HepG2 (cell line): Measurements from ENCODE around the gene GNA12. TPM values are rescaled to one million over a fixed set of nuclear protein-coding genes. Genes with fewer than 3 reads are reported as not detected.

Experiments used
- ATAC-seq: fragments of 200-7000 bp; cut with Tn5 transposase; 3 replicates; pipeline ENCODE4 v1.9.1; 2020; ENCODE audit warnings: mild to moderate bottlenecking, moderate library complexity
- BruUV-seq: library from RNA; stranded (reverse); fragments of 400-500 nt; replicated peaks from 2 replicates; lab custom pipeline; 2021; lab: Mats Ljungman, UMichigan
- CTCF ChIA-PET: fragments of 300-600 bp; formaldehyde crosslinking; extraction: SDS; loops from one replicate; lab custom pipeline; 2021; ENCODE audit warnings: low total read pairs, inconsistent platforms, low intra/inter-chr PET ratio; lab: Yijun Ruan, JAX
- POLR2A ChIA-PET: fragments of 350-600 bp; sonication (Branson Sonifier 250); formaldehyde crosslinking; loops from one replicate; lab custom pipeline; 2020; ENCODE audit warnings: antibody characterized with exemption, inconsistent platforms; lab: Yijun Ruan, JAX
- DNase-seq: peaks from one replicate; pipeline ENCODE4 v3.0.0-alpha.2; 2015; ENCODE audit warnings: low spot score
- FAIRE-seq: peaks from 3 replicates; lab custom pipeline; 2011; peaks lifted over from hg19 to GRCh38; lab: Jason Lieb, UNC
- H2AFZ ChIP-seq: one replicate; pipeline ENCODE4 v1.6.1; 2011; ENCODE audit warnings: low read length, inconsistent platforms
- H3K27ac ChIP-seq: fragments of 300-600 bp; 3 replicates; pipeline ENCODE4 v1.8.0; 2011; ENCODE audit warnings: mixed run types, mild to moderate bottlenecking, mixed read lengths, low read length, inconsistent platforms; ENCODE audit not compliant: insufficient read depth; ENCODE audit errors: extremely low read length
- H3K27me3 ChIP-seq, 2 experiments: fragments of 200-600 bp in 1 of 2; 2 replicates in 1 of 2; 3 replicates in 1 of 2; pipeline versions ENCODE4 v1.6.0 to v1.8.0; 2011; ENCODE audit warnings: low read length in 2 of 2, mild to moderate bottlenecking in 2 of 2, moderate library complexity in 2 of 2, inconsistent platforms in 1 of 2; ENCODE audit not compliant: insufficient read depth in 2 of 2, control insufficient read depth in 1 of 2
- H3K36me3 ChIP-seq, 2 experiments: fragments of 200-600 bp in 1 of 2; replicated peaks in 1 of 2; 2 replicates in 1 of 2; 3 replicates in 1 of 2; pipeline versions ENCODE4 v1.5.1 to v1.8.0; 2011; ENCODE audit warnings: low read length in 2 of 2, inconsistent platforms in 1 of 2; ENCODE audit not compliant: insufficient read depth in 2 of 2, control insufficient read depth in 1 of 2
- H3K4me1 ChIP-seq: 2 replicates; pipeline ENCODE4 v1.5.1; 2012; ENCODE audit warnings: low read length, inconsistent platforms; ENCODE audit not compliant: insufficient read depth
- H3K4me2 ChIP-seq: 2 replicates; pipeline ENCODE4 v1.6.0; 2011; ENCODE audit warnings: low read depth, low read length, inconsistent platforms
- H3K4me3 ChIP-seq, 3 experiments: fragments of 200-600 bp in 1 of 3; sonication (generic), shearing (Covaris generic) in 1 of 3; replicated peaks in 1 of 3; 2 replicates each; pipeline ENCODE4 v1.5.1; 2011 to 2016; ENCODE audit warnings: low read length in 3 of 3, inconsistent platforms in 2 of 3, low read depth in 2 of 3, mild to moderate bottlenecking in 2 of 3, control low read depth in 1 of 3, mixed read lengths in 1 of 3; ENCODE audit not compliant: insufficient read depth in 1 of 3
- H3K79me2 ChIP-seq: one replicate; pipeline ENCODE4 v1.6.1; 2011; ENCODE audit warnings: low read length, inconsistent platforms; ENCODE audit not compliant: insufficient read depth
- H3K9ac ChIP-seq: 2 replicates; pipeline ENCODE4 v1.6.0; 2011; ENCODE audit warnings: mild to moderate bottlenecking, low read depth, low read length, inconsistent platforms; ENCODE audit not compliant: insufficient read depth
- H3K9me3 ChIP-seq: 2 replicates; pipeline ENCODE4 v1.5.1; 2012; ENCODE audit warnings: mild to moderate bottlenecking, low read length
- H4K20me1 ChIP-seq: 2 replicates; pipeline ENCODE4 v1.6.0; 2011; ENCODE audit warnings: inconsistent platforms, mild to moderate bottlenecking, low read length, moderate library complexity; ENCODE audit not compliant: insufficient read depth
- ARHGAP35 ChIP-seq: sonication (generic); formaldehyde crosslinking; IDR thresholded peaks from 2 replicates; pipeline ENCODE4 v1.9.0; 2022; ENCODE audit warnings: mild to moderate bottlenecking, inconsistent platforms, moderate library complexity, missing genetic modification reagents, borderline replicate concordance
- CENPBD1 ChIP-seq: sonication (generic); formaldehyde crosslinking; IDR thresholded peaks from 2 replicates; pipeline ENCODE4 v1.8.0; 2022; ENCODE audit warnings: missing genetic modification reagents, low read depth, mild to moderate bottlenecking, borderline replicate concordance
- CSRNP1 ChIP-seq: sonication (generic); formaldehyde crosslinking; IDR thresholded peaks from 2 replicates; pipeline ENCODE4 v1.8.1; 2023; ENCODE audit warnings: mild to moderate bottlenecking, missing genetic modification reagents
- HOMEZ ChIP-seq: IDR thresholded peaks from 2 replicates; pipeline ENCODE4 v1.6.1; 2016; ENCODE audit warnings: low read depth
- MEF2D ChIP-seq: sonication (generic); formaldehyde crosslinking; IDR thresholded peaks from 2 replicates; pipeline ENCODE4 v1.5.1; 2020; ENCODE audit warnings: mild to moderate bottlenecking, missing genetic modification reagents
- MIXL1 ChIP-seq: IDR thresholded peaks from 2 replicates; pipeline ENCODE4 v1.6.1; 2016
- ZBTB38 ChIP-seq: sonication (generic); formaldehyde crosslinking; IDR thresholded peaks from 2 replicates; pipeline ENCODE4 v1.5.1; 2020; ENCODE audit warnings: mild to moderate bottlenecking, missing genetic modification reagents
- ZBTB7B ChIP-seq: sonication (generic); formaldehyde crosslinking; IDR thresholded peaks from 2 replicates; pipeline ENCODE4 v1.4.0; 2020; ENCODE audit warnings: missing genetic modification reagents
- ZNF317 ChIP-seq: sonication (generic); formaldehyde crosslinking; IDR thresholded peaks from 2 replicates; pipeline ENCODE4 v1.5.0; 2020; ENCODE audit warnings: mild to moderate bottlenecking, missing genetic modification reagents
- ZNF883 ChIP-seq: sonication (generic); formaldehyde crosslinking; IDR thresholded peaks from 2 replicates; pipeline ENCODE4 v1.5.1; 2020; ENCODE audit warnings: mild to moderate bottlenecking, missing genetic modification reagents; ENCODE audit errors: not compliant biosample characterization
- WGBS: methylation state at CpG from one replicate; pipeline ENCODE4 v1.1.6; 2017; ENCODE audit warnings: low lambda C conversion rate; 5-methylcytosine and 5-hydroxymethylcytosine counted together
- in situ Hi-C: cut with HindIII; loops from 2 replicates; pipeline ENCODE4 v1.10.0; 2017; ENCODE audit warnings: low pct_unique_long_range_greater_than_20kb; ENCODE audit not compliant: extremely low pct_ligation_motif_present
- intact Hi-C: fragments of 100-400 bp; cut with micrococcal nuclease; formaldehyde crosslinking; loops from one replicate; pipeline ENCODE4 v1.10.0; 2022; ENCODE audit not compliant: unreplicated experiment
- polyA plus RNA-seq, 8 experiments: library from polyadenylated mRNA; depleted of rRNA in 3 of 8; stranded (reverse) in 7 of 8; unstranded in 1 of 8; fragments of >200 nt; fragmentation: Illumina TruSeq in 4 of 8; extraction: Trizol in 4 of 8; gene quantifications; 2 replicates each; pipeline versions ENCODE4 v1.2.1 to v1.2.3, GENCODE V29; 2011 to 2016; ENCODE audit warnings: low read depth in 4 of 8, missing spikeins in 1 of 8, mixed read lengths in 1 of 8; ENCODE audit not compliant: insufficient read depth in 1 of 8
- total RNA-seq, 5 experiments: library from RNA; depleted of rRNA; stranded (reverse); fragments of >200 nt; fragmentation: Illumina TruSeq; extraction: Trizol; gene quantifications; 2 replicates each; pipeline ENCODE4 v1.2.3, GENCODE V29; 2016; ENCODE audit warnings: low read depth in 1 of 5

GNA12 gene
- total and polyA plus RNA-seq, 2 of the 13 experiments (the other 11 are each of a cell fraction or from before 2014, with no cell fraction given) = 16.2 to 50.9 TPM

- TF ChIP-seq ARHGAP35 (CRISPR knock-in tag) = no peak
- 0 out of 2 replicates have a peak, but pooled peaks have one; percentile 43 for TF ChIP-seq ZBTB38 (CRISPR knock-in tag)
- ChIA-PET CTCF (no interaction called here), POLR2A (no interaction called here)
- Histone ChIP-seq H3K4me3 (no peak overlapping the region), H3K9ac (no peak overlapping the region), H3K4me2 (no peak overlapping the region), H3K4me1 (peaks cover 11% of the 10 kb centered on the region; the same call in 1 of the 2 replicates), H3K27ac (no peak overlapping the region), H2AFZ (no peak overlapping the region), H3K36me3 (peaks cover 15 to 50% of the 10 kb centered on the region in 2 experiments; a peak in 4 of 5 replicates), H4K20me1 (peaks cover 4% of the 10 kb centered on the region; the same call in 1 of the 2 replicates), H3K79me2 (no peaks in the 10 kb centered on the region), H3K27me3 (no peaks in the 10 kb centered on the region), H3K9me3 (no peaks in the 10 kb centered on the region)
- in situ Hi-C loops = no loop called here
- DNase-seq = no peak
- intact Hi-C loops = no loop called here
- BruUV-seq = no TSS peak
- ATAC-seq = no peak
- WGBS = 90% methylated on average over 18 of the region's 18 CpGs
- FAIRE-seq = no peak
Measured at GRCh38 chr7:2732959-2733584, 111.0 kb downstream of the GNA12 start.

GRCh38 chr7:2732388-2732787 is 111.7 kb downstream of the GNA12 start:
- ChIA-PET CTCF (no interaction called here), POLR2A (no interaction called here)
- Histone ChIP-seq H3K9me3 (no peaks in the 10 kb centered on the region), H3K4me1 (peaks cover 11% of the 10 kb centered on the region; the same call in 1 of the 2 replicates), H2AFZ (no peak overlapping the region), H3K79me2 (no peaks in the 10 kb centered on the region), H3K9ac (no peak overlapping the region), H3K27ac (no peak overlapping the region), H3K4me3 (no peak overlapping the region), H4K20me1 (peaks cover 4% of the 10 kb centered on the region; the same call in 1 of the 2 replicates), H3K36me3 (peaks cover 15 to 47% of the 10 kb centered on the region in 2 experiments; a peak in 4 of 5 replicates), H3K27me3 (no peaks in the 10 kb centered on the region), H3K4me2 (no peak overlapping the region)
- WGBS = 91% methylated on average over 9 of the region's 9 CpGs
- FAIRE-seq (no peak), ATAC-seq (no peak), DNase-seq (no peak)
- in situ Hi-C loops = no loop called here
- intact Hi-C loops = no loop called here
- no TSS peak for BruUV-seq
- TF ChIP-seq ZNF883 (CRISPR knock-in tag) (no peak), MEF2D (CRISPR knock-in tag) (no peak), CENPBD1 (CRISPR knock-in tag) (no peak), HOMEZ (CRISPR knock-in tag) (no peak), CSRNP1 (CRISPR knock-in tag) (no peak), ZNF317 (CRISPR knock-in tag) (no peak), MIXL1 (CRISPR knock-in tag) (no peak), ZBTB7B (no peak)
